SK-N-SH treated with all-trans-retinoic acid at 6 μM for 48 hours (cell line): ENCODE measurements around the gene ECHDC3.

Experiments
- OSR1 ChIP-seq: fragments of 250-450 bp; sonication (Bioruptor Pico); IDR thresholded peaks from 2 replicates; pipeline ENCODE4 v1.8.0; 2022; ENCODE audit warnings: moderate library complexity, mild to moderate bottlenecking, inconsistent platforms
- POU6F1 ChIP-seq: fragments of 250-450 bp; sonication (Bioruptor Pico); IDR thresholded peaks from 2 replicates; pipeline ENCODE4 v1.8.0; 2021; ENCODE audit warnings: low read depth, mild to moderate bottlenecking, moderate library complexity, borderline replicate concordance
- RARB ChIP-seq: fragments of 250-450 bp; sonication (Bioruptor Pico); IDR thresholded peaks from 2 replicates; pipeline ENCODE4 v1.8.0; 2021; ENCODE audit warnings: mild to moderate bottlenecking, moderate library complexity
- SNAI2 ChIP-seq: fragments of 250-450 bp; sonication (Bioruptor Pico); IDR thresholded peaks from 2 replicates; pipeline ENCODE4 v1.5.0; 2020; ENCODE audit warnings: mild to moderate bottlenecking, moderate library complexity
- TCF4 ChIP-seq: fragments of 250-450 bp; sonication (Bioruptor Pico); IDR thresholded peaks from 2 replicates; pipeline ENCODE4 v1.8.0; 2021; ENCODE audit warnings: mild to moderate bottlenecking, moderate library complexity, borderline replicate concordance
- ZNF8 ChIP-seq: fragments of 450-650 bp; formaldehyde crosslinking; IDR thresholded peaks from 2 replicates; pipeline ENCODE4 v1.5.0; 2020; ENCODE audit warnings: mild to moderate bottlenecking, moderate library complexity

GRCh38 chr10:11789956-11790355, 47.8 kb downstream of the ECHDC3 start:
- TF ChIP-seq RARB (CRISPR knock-in tag): no peak
- no peak for TF ChIP-seq OSR1 (CRISPR knock-in tag)
- no peak for TF ChIP-seq ZNF8
- no peak for TF ChIP-seq TCF4 (CRISPR knock-in tag)
- no peak for TF ChIP-seq POU6F1 (CRISPR knock-in tag)
- TF ChIP-seq SNAI2 (CRISPR knock-in tag): no peak
